ENCODE measurements around the gene ABHD14A. TPM values are rescaled to one million over a fixed set of nuclear protein-coding genes. Genes with fewer than 3 reads are reported as not detected.

Gene ABHD14A
- total and polyA plus RNA-seq, 9 donors = 11.1 to 17.6 (median 13.9) TPM

- H3K27ac ChIP-seq (ENCODE audit: low read length) = peak overlapping the region; percentile 66
- no peak for DNase-seq
- H3K27me3 ChIP-seq (ENCODE audit: control insufficient read depth, insufficient read depth, low read length) = peaks cover 2% of the 10 kb centered on the region
- H3K4me1 ChIP-seq (ENCODE audit: control insufficient read depth, insufficient read depth, low read length) = peaks cover 42% of the 10 kb centered on the region
- H3K9me3 ChIP-seq (replicated peaks; ENCODE audit: control insufficient read depth, low read depth, low read length) = no peaks in the 10 kb centered on the region
- no peak overlapping the region for H3K4me3 ChIP-seq (ENCODE audit: low read length)
- H3K36me3 ChIP-seq (ENCODE audit: control insufficient read depth, insufficient read depth, low read length) = no peaks in the 10 kb centered on the region
- 64% methylated on average over 4 of the region's 4 CpGs for WGBS (ENCODE audit: insufficient coverage)
Observed at GRCh38 chr3:52004906-52005395, 30.1 kb downstream of the ABHD14A start.

- Histone ChIP-seq H3K36me3 (ENCODE audit: control insufficient read depth, insufficient read depth, low read length) (no peaks in the 10 kb centered on the region), H3K4me3 (ENCODE audit: low read length) (no peak overlapping the region), H3K27ac (ENCODE audit: low read length) (peak overlapping the region; percentile 55), H3K4me1 (ENCODE audit: control insufficient read depth, insufficient read depth, low read length) (peaks cover 42% of the 10 kb centered on the region), H3K27me3 (ENCODE audit: control insufficient read depth, insufficient read depth, low read length) (peaks cover 2% of the 10 kb centered on the region), H3K9me3 (replicated peaks; ENCODE audit: control insufficient read depth, low read depth, low read length) (no peaks in the 10 kb centered on the region)
- WGBS (ENCODE audit: insufficient coverage) = 3% methylated on average over 13 of the region's 15 CpGs
- peak; percentile 84 for DNase-seq
Observed at GRCh38 chr3:52005571-52005986, 30.7 kb downstream of the ABHD14A start.

DNA sequence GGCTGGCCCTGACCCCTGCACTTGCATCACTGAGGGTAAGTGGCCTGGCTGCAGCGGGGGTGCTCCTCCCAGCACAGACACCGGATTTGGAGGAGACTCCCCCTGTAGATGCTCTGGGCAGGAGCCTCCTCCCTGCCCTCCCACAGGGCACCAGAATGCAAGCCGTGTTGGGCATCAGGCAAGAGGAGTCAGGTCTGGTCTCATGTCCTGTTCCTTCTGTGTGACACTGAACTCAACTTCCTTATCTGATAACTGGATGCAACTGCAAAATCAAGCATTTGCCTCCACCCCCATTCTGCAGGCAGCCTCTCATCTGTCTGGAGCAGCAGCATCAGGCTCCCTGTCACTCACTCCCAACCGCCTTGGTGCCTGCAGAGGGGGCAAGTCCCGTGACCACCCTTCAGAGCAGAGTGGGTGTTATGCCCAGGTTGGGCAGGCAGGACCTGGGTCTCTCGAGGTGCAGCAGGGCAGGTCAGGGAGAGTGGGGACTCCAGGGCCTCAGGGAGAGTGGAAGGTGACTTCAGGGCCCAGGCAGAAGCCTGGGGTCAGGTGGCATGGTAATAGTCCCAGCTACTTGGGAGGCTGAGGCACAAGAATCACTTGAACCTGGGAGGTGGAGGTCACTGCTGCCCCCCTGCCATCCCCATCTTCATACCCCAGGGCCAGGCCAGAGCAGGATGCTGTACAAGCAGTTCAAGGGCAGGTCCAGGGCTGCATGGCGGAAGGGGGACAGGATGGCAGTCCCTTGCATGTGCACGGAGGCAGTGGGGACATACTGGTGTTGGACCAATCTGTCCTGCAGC, 31.4 kb downstream of the ABHD14A start:
- Histone ChIP-seq H3K4me3 (ENCODE audit: low read length) (no peak overlapping the region), H3K27me3 (ENCODE audit: control insufficient read depth, insufficient read depth, low read length) (peaks cover 2% of the 10 kb centered on the region), H3K27ac (ENCODE audit: low read length) (peak overlapping the region; percentile 55), H3K9me3 (replicated peaks; ENCODE audit: control insufficient read depth, low read depth, low read length) (no peaks in the 10 kb centered on the region), H3K36me3 (ENCODE audit: control insufficient read depth, insufficient read depth, low read length) (no peaks in the 10 kb centered on the region), H3K4me1 (ENCODE audit: control insufficient read depth, insufficient read depth, low read length) (peaks cover 42% of the 10 kb centered on the region)
- 49% methylated on average over 7 of the region's 8 CpGs for WGBS (ENCODE audit: insufficient coverage)
- no peak for DNase-seq

DNA sequence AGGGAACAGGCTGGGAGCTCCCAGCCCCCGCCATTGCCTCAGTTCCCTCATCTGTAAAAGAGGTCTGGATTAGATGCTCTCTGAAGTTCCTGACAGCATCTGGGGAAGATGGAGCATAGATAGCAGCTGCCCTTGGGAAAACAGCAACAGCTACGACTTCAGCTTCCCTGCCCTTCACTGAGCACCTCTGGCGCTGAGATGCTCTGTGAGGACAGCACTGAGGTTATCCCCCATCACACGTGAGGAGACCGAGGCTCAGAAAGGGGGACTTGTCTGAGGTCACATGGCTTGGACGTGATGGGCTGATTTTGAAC, 31.9 kb downstream of the ABHD14A start:
- Histone ChIP-seq H3K9me3 (replicated peaks; ENCODE audit: control insufficient read depth, low read depth, low read length) (no peaks in the 10 kb centered on the region), H3K4me3 (ENCODE audit: low read length) (no peak overlapping the region), H3K27ac (ENCODE audit: low read length) (no peak overlapping the region), H3K4me1 (ENCODE audit: control insufficient read depth, insufficient read depth, low read length) (peaks cover 37% of the 10 kb centered on the region), H3K36me3 (ENCODE audit: control insufficient read depth, insufficient read depth, low read length) (no peaks in the 10 kb centered on the region), H3K27me3 (ENCODE audit: control insufficient read depth, insufficient read depth, low read length) (peaks cover 2% of the 10 kb centered on the region)
- DNase-seq = no peak
- WGBS (ENCODE audit: insufficient coverage) = 75% methylated on average over 2 of the region's 6 CpGs

DNA sequence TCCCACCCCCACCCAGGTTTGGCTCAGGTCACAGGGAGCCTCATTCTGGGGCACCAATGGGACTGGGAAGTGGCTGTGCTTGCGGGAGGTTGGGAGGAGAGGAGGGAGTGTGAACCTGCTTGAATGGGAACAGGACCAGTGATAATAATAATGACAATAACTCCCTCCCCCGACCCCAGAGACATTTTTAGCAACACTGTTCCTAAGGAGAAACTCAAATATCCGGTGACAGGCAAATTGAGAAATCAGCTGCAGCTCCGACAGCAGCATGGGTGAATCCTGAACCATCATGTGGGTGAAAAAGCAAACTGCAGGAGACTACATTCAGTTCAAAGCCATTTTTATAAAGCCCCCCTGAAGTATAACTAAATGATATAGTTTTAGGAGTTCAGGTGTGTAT, 32.4 kb downstream of the ABHD14A start:
- Histone ChIP-seq H3K27ac (ENCODE audit: low read length) (no peak overlapping the region), H3K4me1 (ENCODE audit: control insufficient read depth, insufficient read depth, low read length) (peaks cover 36% of the 10 kb centered on the region), H3K9me3 (replicated peaks; ENCODE audit: control insufficient read depth, low read depth, low read length) (no peaks in the 10 kb centered on the region), H3K36me3 (ENCODE audit: control insufficient read depth, insufficient read depth, low read length) (no peaks in the 10 kb centered on the region), H3K4me3 (ENCODE audit: low read length) (no peak overlapping the region), H3K27me3 (ENCODE audit: control insufficient read depth, insufficient read depth, low read length) (peaks cover 2% of the 10 kb centered on the region)
- DNase-seq = no peak
- WGBS (ENCODE audit: insufficient coverage) = no CpG with 5 or more reads among the region's 4 CpGs

- Histone ChIP-seq H3K36me3 (ENCODE audit: control insufficient read depth, insufficient read depth, low read length) (no peaks in the 10 kb centered on the region), H3K4me1 (ENCODE audit: control insufficient read depth, insufficient read depth, low read length) (peaks cover 22% of the 10 kb centered on the region), H3K27me3 (ENCODE audit: control insufficient read depth, insufficient read depth, low read length) (no peaks in the 10 kb centered on the region), H3K4me3 (ENCODE audit: low read length) (no peak overlapping the region), H3K27ac (ENCODE audit: low read length) (no peak overlapping the region), H3K9me3 (replicated peaks; ENCODE audit: control insufficient read depth, low read depth, low read length) (no peaks in the 10 kb centered on the region)
- DNase-seq = no peak
Observed at GRCh38 chr3:52010431-52010830, 35.6 kb downstream of the ABHD14A start.

GRCh38 chr3:52012699-52013098, 37.8 kb downstream of the ABHD14A start:
- Histone ChIP-seq H3K4me1 (ENCODE audit: control insufficient read depth, insufficient read depth, low read length) (peaks cover 23% of the 10 kb centered on the region), H3K36me3 (ENCODE audit: control insufficient read depth, insufficient read depth, low read length) (no peaks in the 10 kb centered on the region), H3K4me3 (ENCODE audit: low read length) (no peak overlapping the region), H3K27ac (ENCODE audit: low read length) (no peak overlapping the region), H3K9me3 (replicated peaks; ENCODE audit: control insufficient read depth, low read depth, low read length) (no peaks in the 10 kb centered on the region), H3K27me3 (ENCODE audit: control insufficient read depth, insufficient read depth, low read length) (no peaks in the 10 kb centered on the region)
- 62% methylated on average over 7 of the region's 7 CpGs for whole genome bisulfite sequencing (ENCODE audit: insufficient coverage)
- no peak for DNase-seq

DNA sequence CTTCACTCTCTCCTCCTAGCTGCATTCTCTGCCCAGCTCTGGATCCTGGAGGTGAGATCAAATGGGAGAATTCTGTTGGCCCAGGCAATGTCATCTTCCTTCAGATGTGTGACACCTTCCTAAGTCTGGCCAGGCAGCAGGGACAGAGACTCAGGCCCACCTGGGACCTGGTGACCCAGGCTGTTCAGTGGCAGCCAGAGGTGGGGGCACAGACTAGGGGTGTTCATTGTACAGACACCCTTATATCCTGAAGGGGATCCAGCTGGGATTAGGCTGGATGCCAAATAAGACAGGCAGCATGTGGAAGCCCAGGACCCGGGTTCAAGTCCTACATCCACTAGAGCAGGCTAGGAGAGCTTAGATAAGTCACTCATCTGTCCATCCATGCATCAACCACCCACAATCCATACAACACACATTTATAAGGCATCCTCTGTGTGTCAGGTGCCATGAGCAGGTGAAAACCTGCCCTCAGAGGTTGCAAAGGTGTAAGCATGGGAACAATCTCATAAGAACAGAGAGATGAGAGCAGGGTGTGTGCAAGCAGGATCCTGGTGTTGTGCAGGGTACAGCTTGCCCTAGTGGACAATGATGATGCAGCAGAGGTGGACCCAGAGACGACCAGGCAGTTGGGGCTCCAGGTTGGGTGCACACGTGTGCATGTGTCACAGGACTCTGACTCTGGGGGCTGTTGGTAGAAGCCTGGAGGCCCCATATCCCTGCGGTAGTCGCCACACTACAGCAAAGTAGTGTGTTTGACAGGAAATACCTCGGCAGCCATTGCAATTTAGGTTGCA, 39.1 kb downstream of the ABHD14A start:
- Histone ChIP-seq H3K9me3 (replicated peaks; ENCODE audit: control insufficient read depth, low read depth, low read length) (no peaks in the 10 kb centered on the region), H3K4me3 (ENCODE audit: low read length) (no peak overlapping the region), H3K27me3 (ENCODE audit: control insufficient read depth, insufficient read depth, low read length) (no peaks in the 10 kb centered on the region), H3K4me1 (ENCODE audit: control insufficient read depth, insufficient read depth, low read length) (peaks cover 29% of the 10 kb centered on the region), H3K27ac (ENCODE audit: low read length) (no peak overlapping the region), H3K36me3 (ENCODE audit: control insufficient read depth, insufficient read depth, low read length) (no peaks in the 10 kb centered on the region)
- DNase-seq = no peak
- 78% methylated on average over 6 of the region's 6 CpGs for WGBS (ENCODE audit: insufficient coverage)

DNA sequence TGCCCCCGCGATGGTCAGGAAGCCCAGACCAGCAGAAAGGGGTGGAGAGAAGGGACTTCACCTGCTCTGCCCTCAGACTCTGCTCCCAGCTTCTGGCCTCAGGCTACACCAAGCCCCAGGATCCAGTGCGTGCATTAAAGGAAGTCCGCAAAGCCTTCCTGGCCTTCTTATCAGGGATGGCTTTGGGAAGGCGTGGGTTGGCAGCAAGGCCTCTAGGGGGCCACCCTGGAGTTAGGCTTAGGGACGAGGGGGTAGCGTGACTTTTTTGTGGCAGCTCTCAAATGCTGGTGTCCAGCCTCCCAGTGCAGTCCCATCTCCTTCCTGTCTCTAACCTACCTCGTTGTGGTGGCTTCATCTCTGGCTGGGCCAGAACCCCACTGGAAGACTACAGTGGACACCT, 39.7 kb downstream of the ABHD14A start:
- H3K4me3 ChIP-seq (ENCODE audit: low read length) = no peak overlapping the region
- no peaks in the 10 kb centered on the region for H3K27me3 ChIP-seq (ENCODE audit: control insufficient read depth, insufficient read depth, low read length)
- WGBS (ENCODE audit: insufficient coverage) = 80% methylated on average over 6 of the region's 8 CpGs
- no peak for DNase-seq
- H3K36me3 ChIP-seq (ENCODE audit: control insufficient read depth, insufficient read depth, low read length) = no peaks in the 10 kb centered on the region
- no peak overlapping the region for H3K27ac ChIP-seq (ENCODE audit: low read length)
- no peaks in the 10 kb centered on the region for H3K9me3 ChIP-seq (replicated peaks; ENCODE audit: control insufficient read depth, low read depth, low read length)
- peaks cover 35% of the 10 kb centered on the region for H3K4me1 ChIP-seq (ENCODE audit: control insufficient read depth, insufficient read depth, low read length)

GRCh38 chr3:52015438-52016228, 40.8 kb downstream of the ABHD14A start:
- Histone ChIP-seq H3K27me3 (ENCODE audit: control insufficient read depth, insufficient read depth, low read length) (no peaks in the 10 kb centered on the region), H3K4me1 (ENCODE audit: control insufficient read depth, insufficient read depth, low read length) (peaks cover 45% of the 10 kb centered on the region), H3K9me3 (replicated peaks; ENCODE audit: control insufficient read depth, low read depth, low read length) (no peaks in the 10 kb centered on the region), H3K27ac (ENCODE audit: low read length) (no peak overlapping the region), H3K4me3 (ENCODE audit: low read length) (no peak overlapping the region), H3K36me3 (ENCODE audit: control insufficient read depth, insufficient read depth, low read length) (no peaks in the 10 kb centered on the region)
- no peak for DNase-seq
- 75% methylated on average over 11 of the region's 13 CpGs for WGBS (ENCODE audit: insufficient coverage)

Data from muscle of leg (tissue), 11 donors.